HG02678 (cell line): ENCODE measurements around the gene NANS.

ENCODE experiments used
- ATAC-seq: cut with Tn5 transposase; IDR thresholded peaks from one replicate; pipeline ENCODE4 v1.9.1; 2021; ENCODE audit warnings: mild to moderate bottlenecking, moderate library complexity; ENCODE audit not compliant: unreplicated experiment

The NANS gene

DNA sequence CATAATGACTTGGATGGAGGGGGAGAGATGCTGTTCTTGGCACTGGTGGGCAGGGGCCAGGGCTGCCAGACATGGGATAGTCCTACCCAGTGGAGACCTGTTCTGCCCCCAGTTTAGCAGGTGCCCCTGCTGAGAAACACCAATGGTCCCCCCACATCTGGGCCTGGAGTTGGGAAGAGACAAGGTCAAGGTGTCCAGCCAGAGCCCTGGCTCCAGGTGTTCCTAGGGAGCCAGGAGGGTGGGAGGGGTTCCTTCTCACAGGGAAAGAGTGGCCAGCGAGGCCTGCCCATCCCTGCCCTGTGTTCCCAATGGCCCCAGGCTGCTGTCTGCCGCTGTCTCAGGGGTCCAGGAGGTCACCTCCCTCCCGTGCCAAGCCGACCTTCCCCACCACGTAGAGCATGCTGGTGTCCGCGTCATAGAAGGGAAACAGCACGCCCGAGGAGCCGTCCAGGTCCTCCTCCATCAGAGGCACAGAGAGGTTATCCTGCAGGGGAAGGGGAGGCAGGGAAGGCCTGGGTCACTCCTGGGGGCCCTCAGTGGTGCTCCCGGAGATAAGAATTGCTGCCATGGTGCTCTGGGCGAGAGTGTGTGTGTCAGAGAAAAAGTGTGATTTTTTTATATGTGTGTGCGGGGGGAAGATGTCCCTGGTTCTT lies 74.2 kb downstream of the NANS start:
- no peak for ATAC-seq

DNA sequence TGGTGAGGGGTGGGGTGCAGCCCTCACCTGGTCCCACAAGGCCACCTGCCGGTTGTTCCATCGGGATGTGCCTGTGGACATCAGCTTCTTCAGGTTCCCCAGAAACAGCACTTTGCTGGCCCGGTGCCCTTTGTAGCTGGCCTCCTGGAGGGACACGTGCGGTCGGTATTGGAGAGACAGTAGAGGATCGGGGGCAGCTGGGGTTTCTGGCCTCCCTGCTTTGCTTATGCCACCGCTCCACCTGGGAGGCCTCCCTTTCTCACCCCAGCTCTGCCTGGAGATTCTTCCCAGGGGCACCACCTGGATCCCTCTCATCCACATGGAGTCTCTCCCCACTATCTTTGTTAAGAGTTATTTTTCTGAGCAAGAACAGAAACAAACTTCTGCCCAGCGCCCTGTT lies 75.6 kb downstream of the NANS start:
- no peak for ATAC-seq
